HG03159 (cell line): ENCODE results near the gene EXOC3L4.
"Not testable (repeated sequence)": the region's sequence is repeated elsewhere in the genome, so short reads cannot be mapped to it uniquely, and the experiment has no call there.

Experiments used
- ATAC-seq: cut with Tn5 transposase; IDR thresholded peaks from one replicate; pipeline ENCODE4 v1.9.1; 2021; ENCODE audit warnings: mild to moderate bottlenecking, moderate library complexity; ENCODE audit not compliant: unreplicated experiment

The EXOC3L4 gene

GRCh38 chr14:103094406-103095209 lies at the start of gene EXOC3L4:
Gene EXOC3L4, plus strand, starts transcription at chr14:103094725. Its CDS starts 5,495 bp downstream, at chr14:103100220.
- no peak for ATAC-seq

DNA sequence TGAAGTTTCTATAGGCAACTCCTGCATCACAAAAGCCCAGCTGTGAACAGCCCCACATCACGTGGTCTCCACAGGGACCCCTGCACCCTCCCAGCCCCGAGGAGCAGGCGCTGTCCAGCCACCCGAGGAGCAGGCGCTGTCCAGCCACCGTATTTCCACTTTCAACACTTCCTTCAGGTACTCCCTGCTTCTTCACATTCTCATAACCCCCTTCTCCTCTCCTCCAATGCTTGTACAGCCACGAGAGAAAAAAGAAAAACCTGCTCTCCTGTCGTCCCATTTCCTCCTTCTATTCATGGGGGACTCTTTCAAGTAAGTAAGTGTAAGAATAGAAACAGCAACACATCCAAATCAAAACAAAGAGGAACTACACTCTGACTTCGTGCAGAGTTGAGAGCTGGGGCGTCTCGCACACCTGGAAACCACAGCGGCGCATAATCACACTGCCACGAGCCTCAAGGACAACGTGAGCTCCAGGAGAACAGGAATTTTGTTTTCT lies 49.1 kb upstream of the EXOC3L4 start:
- no peak for ATAC-seq

DNA sequence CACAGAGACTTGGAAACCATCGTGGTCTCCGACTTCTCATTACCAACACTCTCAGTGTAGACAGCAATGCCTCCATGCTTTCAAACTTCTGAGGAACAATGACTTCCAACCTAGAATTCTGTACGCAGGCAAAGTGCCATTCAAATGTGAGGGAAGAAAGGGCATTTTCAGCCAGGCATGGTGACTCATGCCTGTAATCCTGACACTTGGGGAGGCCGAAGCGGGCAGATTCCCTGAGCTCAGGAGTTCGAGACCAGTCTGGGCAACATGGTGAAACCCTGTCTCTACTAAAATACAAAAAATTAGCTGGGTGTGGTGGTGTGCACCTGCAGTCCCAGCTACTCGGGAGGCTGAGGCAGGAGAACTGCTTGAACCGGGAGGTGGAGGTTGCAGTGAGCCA lies 47.1 kb upstream of the EXOC3L4 start:
- ATAC-seq: not testable (repeated sequence)

- ATAC-seq: no peak
These were observed 43.6 kb upstream of the EXOC3L4 start for GRCh38 chr14:103050935-103051334.

GRCh38 chr14:103052407-103052806 lies 42.1 kb upstream of the EXOC3L4 start:
- no peak for ATAC-seq

GRCh38 chr14:103055695-103056094 lies 38.8 kb upstream of the EXOC3L4 start:
- ATAC-seq: no peak

GRCh38 chr14:103056322-103057027 lies 38.0 kb upstream of the EXOC3L4 start:
- no peak for ATAC-seq

GRCh38 chr14:103057028-103057371 lies 37.5 kb upstream of the EXOC3L4 start:
- no peak for ATAC-seq

GRCh38 chr14:103057372-103058163 lies 37.0 kb upstream of the EXOC3L4 start, which contains the start of gene CDC42BPB:
Gene CDC42BPB, minus strand, starts transcription at chr14:103057549. Its CDS starts 376 bp downstream, at chr14:103057173.
- ATAC-seq: peak; percentile 72

- no peak for ATAC-seq
These were observed 36.1 kb upstream of the EXOC3L4 start for GRCh38 chr14:103058164-103059055.

DNA sequence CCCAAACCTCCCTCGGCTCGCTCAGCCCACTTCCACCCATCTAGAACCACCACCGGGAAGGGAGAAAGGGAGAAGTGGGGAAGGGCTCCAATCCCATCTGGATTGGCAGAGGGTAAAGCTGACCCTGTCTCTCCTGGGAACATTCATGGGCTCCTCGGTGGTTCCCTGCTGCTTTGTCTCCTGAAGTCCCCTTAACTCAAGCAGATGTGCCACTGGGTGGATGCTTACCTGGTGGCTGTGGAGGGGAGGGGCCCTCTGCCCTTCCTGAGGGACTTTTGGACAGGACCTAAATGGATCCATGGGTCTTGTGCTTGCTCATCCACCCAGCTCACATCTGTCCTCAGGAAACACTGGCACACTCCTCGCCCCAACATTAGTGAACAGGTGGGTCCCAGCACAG lies 35.0 kb upstream of the EXOC3L4 start:
- ATAC-seq: no peak

DNA sequence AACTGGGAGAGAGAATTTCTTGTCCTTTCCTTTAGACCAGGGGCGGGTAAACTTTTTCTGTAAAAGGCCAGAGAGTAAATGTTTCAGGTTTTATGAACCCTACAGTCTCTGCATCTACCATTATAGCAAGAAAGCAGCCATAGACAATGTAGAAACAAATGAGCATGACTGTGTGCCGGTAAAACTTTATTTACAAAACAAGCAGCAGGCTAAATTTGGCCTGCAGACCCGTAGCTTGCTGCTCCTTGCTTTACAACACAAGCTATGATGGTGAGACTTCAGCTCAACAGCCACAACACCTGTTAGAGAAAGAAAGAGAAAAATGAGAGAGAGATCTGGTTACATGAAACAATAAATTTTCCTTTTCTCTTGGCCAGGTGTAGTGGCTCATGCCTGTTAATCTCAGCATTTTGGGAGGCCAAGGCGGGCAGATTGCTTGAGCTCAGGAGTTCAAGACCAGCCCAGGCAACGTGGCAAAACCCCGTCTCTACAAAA lies 33.0 kb upstream of the EXOC3L4 start:
- ATAC-seq: no peak

DNA sequence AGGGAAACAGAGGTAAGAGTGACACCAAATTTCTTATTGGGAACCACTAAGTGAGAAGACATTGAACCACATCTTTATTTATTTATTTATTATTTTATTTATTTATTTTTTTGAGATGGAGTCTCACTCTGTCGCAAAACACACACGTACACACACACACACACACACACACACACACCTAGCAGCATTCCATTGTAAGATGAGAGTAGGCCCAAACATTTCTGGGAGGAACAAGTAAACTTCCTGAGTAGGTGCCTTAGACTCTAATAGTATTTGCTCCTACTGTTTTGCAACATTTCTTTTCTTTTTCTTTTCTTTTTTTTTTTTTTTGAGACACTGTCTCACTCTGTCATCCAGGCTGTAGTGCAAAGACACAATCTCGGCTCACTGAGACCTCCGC lies 30.1 kb upstream of the EXOC3L4 start:
- ATAC-seq: no peak

DNA sequence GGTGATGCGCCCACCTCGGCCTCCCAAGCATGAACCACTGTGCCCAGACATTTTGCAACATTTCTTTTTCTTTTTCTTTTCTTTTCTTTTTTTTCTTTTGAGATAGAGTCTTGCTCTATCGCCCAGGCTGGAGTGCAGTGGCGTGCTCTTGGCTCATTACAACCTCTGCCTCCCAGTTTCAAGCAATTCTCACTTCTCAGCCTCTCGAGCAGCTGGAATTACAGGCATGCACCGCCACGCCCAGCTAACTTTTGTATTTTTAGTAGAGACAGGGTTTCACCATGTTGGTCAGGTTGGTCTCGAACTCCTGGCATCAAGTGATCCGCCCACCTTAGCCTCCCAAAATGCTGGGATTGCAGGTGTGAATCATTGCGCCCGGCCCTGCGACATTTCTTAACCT lies 29.5 kb upstream of the EXOC3L4 start:
- no peak for ATAC-seq

DNA sequence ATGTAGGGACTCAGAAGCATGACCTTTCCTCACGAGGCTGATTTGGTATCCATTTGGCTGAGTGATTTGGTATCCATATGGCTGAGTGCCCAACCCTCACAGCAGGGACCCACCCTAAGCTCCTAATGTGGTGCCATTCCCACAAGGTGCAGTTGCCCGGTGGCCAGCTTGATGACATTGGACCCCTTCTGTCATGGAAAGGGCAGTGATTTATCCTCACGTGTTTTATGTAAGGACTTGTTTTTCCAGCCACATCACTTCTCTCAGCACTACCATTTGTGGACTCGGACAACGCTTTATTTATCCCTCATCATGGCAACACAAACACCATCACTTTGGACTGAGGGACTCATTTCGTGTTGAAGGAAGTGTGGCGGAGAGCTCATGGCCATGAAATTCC lies 28.7 kb upstream of the EXOC3L4 start:
- no peak for ATAC-seq

DNA sequence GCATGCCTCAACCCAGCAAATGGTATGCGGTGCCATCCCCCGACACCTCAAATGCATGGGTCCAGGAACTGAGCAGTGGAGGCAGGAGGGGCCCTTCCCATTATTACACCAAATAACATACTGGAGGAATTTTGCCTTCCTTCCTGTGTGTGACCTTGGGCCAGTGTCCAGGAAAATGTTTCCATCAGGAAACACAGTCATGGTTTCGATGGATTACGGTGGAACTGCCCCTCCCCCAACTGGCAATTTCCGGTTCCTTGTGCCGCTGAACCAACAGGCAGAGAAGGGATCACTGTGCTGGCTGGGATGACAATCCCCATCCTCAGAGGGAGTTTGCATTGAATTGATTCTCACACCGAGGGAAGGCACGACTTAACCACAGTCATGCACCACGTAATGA lies 28.1 kb upstream of the EXOC3L4 start:
- no peak for ATAC-seq

DNA sequence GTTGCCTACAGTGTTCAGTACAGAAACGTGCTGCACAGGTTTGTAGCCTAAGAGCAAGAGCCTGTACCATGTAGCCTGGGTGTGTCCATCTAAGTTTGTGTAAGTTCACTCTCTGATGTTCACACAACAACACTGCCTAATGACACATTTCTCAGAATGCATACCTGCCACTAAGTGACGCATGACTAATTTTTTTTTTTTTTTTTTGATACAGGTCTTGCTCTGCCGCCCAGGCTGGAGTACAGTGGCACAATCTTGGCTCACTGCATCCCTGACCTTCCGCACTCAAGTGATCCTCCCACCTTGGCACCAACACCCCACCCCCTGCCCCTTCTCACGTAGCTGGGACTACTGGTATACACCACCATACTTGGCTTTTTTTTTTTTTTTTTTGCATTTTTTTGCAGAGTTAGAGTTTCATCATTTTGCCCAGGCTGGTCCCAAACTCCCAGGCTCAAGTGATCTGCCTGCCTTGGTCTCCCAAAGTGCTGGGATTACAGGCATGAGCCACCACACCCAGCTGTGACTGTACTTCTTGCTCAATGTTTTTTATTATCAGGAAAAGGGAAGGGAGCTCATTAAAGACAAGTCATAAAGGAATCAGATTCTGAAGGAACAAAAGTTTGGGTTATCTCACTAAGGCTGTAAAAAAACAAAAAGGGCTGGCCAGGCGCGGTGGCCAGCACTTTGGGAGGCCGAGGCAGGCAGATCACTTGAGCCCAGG lies 27.1 kb upstream of the EXOC3L4 start:
- ATAC-seq: no peak

DNA sequence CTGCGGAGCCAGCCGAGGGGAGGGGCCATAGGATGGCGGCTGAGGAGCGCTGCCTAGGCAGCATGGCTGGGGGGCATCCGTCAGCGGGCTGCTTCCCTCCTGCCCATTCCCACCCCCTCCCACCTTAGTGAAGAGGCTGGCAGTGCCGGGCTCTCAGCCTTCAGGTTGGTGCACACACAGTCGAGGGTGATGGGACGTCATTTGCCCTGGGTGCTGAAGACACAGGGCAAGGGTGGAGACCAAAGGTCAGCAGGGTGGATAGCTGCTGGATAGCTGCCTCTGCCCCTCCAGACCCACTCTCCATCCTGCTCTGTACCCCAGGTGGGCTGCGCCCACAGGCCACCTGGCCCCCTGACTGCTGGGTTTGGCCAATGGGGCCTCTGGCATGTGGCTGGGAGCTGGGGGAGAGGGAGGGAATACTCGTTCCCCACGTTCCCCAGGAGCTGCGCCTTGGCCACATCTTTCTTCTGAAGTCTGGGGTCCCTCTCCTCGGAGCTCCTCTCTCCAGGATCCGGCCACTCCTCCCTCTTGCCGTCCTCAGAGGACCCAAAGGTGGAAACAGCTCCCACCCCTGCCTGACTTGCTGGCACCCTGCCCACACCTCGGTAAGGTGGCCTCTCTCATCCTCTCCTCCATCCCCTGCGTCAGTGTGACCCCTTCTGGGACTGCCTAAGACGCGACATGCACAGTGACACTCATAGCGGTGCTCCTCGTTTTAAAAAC lies 26.0 kb upstream of the EXOC3L4 start:
- no peak for ATAC-seq
